Small intestine (tissue), 7 donors: ENCODE results near the gene TMEM63C. TPM values are rescaled to one million over a fixed set of nuclear protein-coding genes. Genes with fewer than 3 reads are reported as not detected.

Experiments
- DNase-seq, 2 donors: peaks; one replicate each; pipeline versions ENCODE4 v3.0.0 to v3.0.0-alpha.2; 2013
- FAIRE-seq: peaks from 2 replicates; lab custom pipeline; 2012; peaks lifted over from hg19 to GRCh38; lab: Jason Lieb, UNC
- H3K27ac ChIP-seq, 3 donors: one replicate each; pipeline ENCODE4 v1.5.1; 2013; ENCODE audit warnings: low read length in 2 of 3, mild to moderate bottlenecking in 2 of 3, control low read depth in 1 of 3, inconsistent platforms in 1 of 3, low read depth in 1 of 3, moderate library complexity in 1 of 3
- H3K27me3 ChIP-seq, 3 donors: one replicate each; pipeline ENCODE4 v1.6.1; 2013; ENCODE audit warnings: low read length in 3 of 3, inconsistent platforms in 1 of 3; ENCODE audit not compliant: control insufficient read depth in 3 of 3, insufficient read depth in 3 of 3
- H3K36me3 ChIP-seq, 3 donors: one replicate each; pipeline ENCODE4 v1.6.1; 2013; ENCODE audit warnings: low read length in 3 of 3, inconsistent platforms in 1 of 3, low read depth in 1 of 3, mild to moderate bottlenecking in 1 of 3, moderate library complexity in 1 of 3; ENCODE audit not compliant: control insufficient read depth in 3 of 3, insufficient read depth in 2 of 3
- H3K4me1 ChIP-seq, 3 donors: one replicate each; pipeline ENCODE4 v1.6.1; 2013; ENCODE audit warnings: low read length in 2 of 3, inconsistent platforms in 1 of 3, low read depth in 1 of 3, mild to moderate bottlenecking in 1 of 3, moderate library complexity in 1 of 3; ENCODE audit not compliant: control insufficient read depth in 3 of 3, insufficient read depth in 2 of 3
- H3K4me3 ChIP-seq, 3 donors: one replicate each; pipeline ENCODE4 v1.5.1; 2013; ENCODE audit warnings: low read length in 3 of 3, control low read depth in 1 of 3, inconsistent platforms in 1 of 3, low read depth in 1 of 3, mild to moderate bottlenecking in 1 of 3, moderate library complexity in 1 of 3
- H3K9me3 ChIP-seq, 2 donors: one replicate each; pipeline ENCODE4 v1.6.1; 2013; ENCODE audit warnings: low read depth in 1 of 2, low read length in 1 of 2; ENCODE audit not compliant: control insufficient read depth in 2 of 2, insufficient read depth in 1 of 2
- WGBS, 3 donors: extraction: QIAGEN DNeasy Blood & Tissue Kit; methylation state at CpG; one replicate each; pipeline ENCODE4 v1.1.7; 2013; 5-methylcytosine and 5-hydroxymethylcytosine counted together
- polyA plus RNA-seq, 4 donors: library from polyadenylated mRNA; stranded (reverse) in 3 of 4; unstranded in 1 of 4; fragments of 200-250 nt in 3 of 4; fragments of 120-200 nt in 1 of 4; gene quantifications; one replicate each; pipeline versions ENCODE4 v1.2.1 to v1.2.3, GENCODE V29; 2013
- donor health status: healthy with polysubstance abuse.
- donor health status: control.
- donor health status: control.
- donor health status: Bipolar disorder and iron deficiency.
- donor health status: healthy.

Gene TMEM63C
- polyA plus RNA-seq, 4 donors, result 0.27 to 9.4 (median 2.0) TPM; not detected in 1

DNA sequence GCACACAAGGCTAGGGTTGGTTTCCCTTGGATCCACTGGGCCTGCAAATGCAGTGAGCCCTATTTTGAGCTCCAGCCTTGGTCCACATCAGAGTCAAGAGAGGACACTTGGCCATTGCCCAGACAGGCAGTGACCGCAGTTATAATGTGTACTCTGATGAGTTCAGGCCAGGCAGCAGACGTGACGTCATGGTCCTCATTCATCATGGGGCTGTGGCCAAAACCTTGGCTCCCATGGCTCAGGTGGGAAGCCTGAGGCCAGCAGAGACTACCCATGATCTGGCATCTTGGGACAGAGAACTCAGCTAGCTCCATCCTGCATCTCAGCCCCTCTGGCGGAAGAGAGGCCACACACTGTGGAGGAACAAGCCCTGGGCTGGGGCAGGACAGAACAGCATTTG, 16.4 kb downstream of the TMEM63C start:
- no peaks in the 10 kb centered on the region for H3K4me1 ChIP-seq
- peaks cover 0 to 3% (median 0%) of the 10 kb centered on the region in 3 donors for H3K27me3 ChIP-seq
- H3K27ac ChIP-seq, result no peak overlapping the region
- H3K4me3 ChIP-seq, result no peak overlapping the region
- no peaks in the 10 kb centered on the region for H3K9me3 ChIP-seq
- 87 to 90% (median 89%) methylated on average over 4 of the region's 4 CpGs for WGBS, 3 donors
- peaks cover 0 to 7% (median 0%) of the 10 kb centered on the region in 3 donors for H3K36me3 ChIP-seq
- DNase-seq (no peak), FAIRE-seq (no peak)

DNA sequence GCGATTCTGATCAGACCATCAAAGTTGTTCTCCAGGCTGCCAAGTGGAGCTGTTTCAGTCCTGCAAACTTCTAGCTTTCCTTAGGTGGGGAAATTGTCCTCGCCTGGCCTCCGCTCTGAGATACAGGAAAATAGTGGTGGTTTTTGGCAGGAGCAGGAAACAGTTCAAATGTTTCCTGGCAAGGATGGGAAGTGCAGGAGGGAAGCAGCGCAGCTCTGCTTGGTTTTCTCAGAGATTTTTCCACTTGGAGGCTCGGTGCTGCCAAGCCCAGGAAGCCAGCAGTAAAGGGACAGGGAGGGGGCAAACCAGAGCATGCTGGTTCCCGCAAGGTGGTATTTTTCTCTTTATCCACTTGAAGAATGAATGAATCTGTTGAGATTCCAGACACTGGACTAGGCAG, 17.0 kb downstream of the TMEM63C start:
- H3K36me3 ChIP-seq, result peaks cover 0 to 7% (median 0%) of the 10 kb centered on the region in 3 donors
- no peak for DNase-seq
- H3K4me3 ChIP-seq, result no peak overlapping the region
- H3K27me3 ChIP-seq, result peaks cover 0 to 5% (median 0%) of the 10 kb centered on the region in 3 donors
- H3K9me3 ChIP-seq, result no peaks in the 10 kb centered on the region
- no peak overlapping the region for H3K27ac ChIP-seq
- FAIRE-seq, result no peak
- WGBS, 3 donors, result 75 to 83% (median 81%) methylated on average over 6 of the region's 6 CpGs
- no peaks in the 10 kb centered on the region for H3K4me1 ChIP-seq

DNA sequence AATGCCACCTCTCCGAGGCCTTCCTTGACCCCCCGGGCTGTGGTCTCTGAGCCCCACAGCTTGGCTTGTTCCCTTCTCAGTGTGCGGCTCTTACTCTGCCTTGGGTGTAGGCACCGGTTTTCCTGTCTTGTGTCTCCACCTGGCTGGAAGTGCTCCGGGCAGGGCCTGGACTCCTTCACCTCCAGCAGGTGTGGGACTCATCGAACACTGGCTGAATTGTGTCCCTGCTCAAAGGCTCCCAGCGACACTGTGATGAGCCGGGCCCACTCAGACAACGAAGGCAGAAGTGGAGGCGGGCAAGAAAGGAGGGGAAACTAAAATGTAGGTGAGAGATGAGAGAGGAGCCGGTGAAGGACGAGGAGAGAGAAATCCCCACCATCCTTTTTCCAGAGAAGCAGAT, 18.0 kb downstream of the TMEM63C start:
- FAIRE-seq, result no peak
- Histone ChIP-seq H3K4me3 (no peak overlapping the region), H3K4me1 (no peaks in the 10 kb centered on the region), H3K36me3 (peaks cover 0 to 7% (median 0%) of the 10 kb centered on the region in 3 donors), H3K27me3 (peaks cover 0 to 11% (median 0%) of the 10 kb centered on the region in 3 donors), H3K27ac (no peak overlapping the region), H3K9me3 (no peaks in the 10 kb centered on the region)
- 61 to 72% (median 64%) methylated on average over 12 of the region's 12 CpGs for WGBS, 3 donors
- no peak for DNase-seq

DNA sequence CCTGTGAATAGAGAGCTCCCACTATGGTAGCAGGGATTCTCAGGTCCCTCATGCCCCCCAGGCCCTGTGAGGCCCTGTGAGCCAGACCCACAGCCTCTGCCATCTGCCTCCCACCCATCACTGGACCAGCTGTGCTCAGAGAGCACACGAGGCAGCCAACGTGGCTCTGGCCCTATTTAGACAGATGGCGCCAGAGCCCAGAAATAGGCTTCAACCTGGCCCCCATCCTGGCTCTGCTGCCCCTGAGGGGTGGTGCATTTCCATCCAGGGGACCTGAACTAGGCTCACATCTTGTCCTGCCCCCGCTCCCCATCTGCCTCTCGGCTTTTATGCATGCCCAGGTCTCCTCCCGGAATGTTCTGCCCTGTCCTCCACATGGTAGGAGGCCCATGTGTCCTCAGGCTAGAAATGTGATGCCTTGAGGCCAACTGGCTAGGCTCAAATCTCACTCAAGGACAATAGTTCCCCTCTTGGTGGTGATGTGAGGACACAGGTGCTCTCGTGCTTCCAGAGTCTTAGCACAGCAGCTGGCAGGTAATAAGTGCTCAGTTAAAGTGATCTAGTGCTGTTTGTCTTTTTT, 18.9 kb downstream of the TMEM63C start:
- peaks cover 0 to 11% (median 0%) of the 10 kb centered on the region in 3 donors for H3K27me3 ChIP-seq
- WGBS, 3 donors, result 51 to 58% (median 54%) methylated on average over 7 of the region's 7 CpGs
- H3K4me3 ChIP-seq, result no peak overlapping the region
- no peaks in the 10 kb centered on the region for H3K9me3 ChIP-seq
- DNase-seq (no peak), FAIRE-seq (no peak)
- no peaks in the 10 kb centered on the region for H3K4me1 ChIP-seq
- peaks cover 0 to 7% (median 0%) of the 10 kb centered on the region in 3 donors for H3K36me3 ChIP-seq
- H3K27ac ChIP-seq, result no peak overlapping the region

DNA sequence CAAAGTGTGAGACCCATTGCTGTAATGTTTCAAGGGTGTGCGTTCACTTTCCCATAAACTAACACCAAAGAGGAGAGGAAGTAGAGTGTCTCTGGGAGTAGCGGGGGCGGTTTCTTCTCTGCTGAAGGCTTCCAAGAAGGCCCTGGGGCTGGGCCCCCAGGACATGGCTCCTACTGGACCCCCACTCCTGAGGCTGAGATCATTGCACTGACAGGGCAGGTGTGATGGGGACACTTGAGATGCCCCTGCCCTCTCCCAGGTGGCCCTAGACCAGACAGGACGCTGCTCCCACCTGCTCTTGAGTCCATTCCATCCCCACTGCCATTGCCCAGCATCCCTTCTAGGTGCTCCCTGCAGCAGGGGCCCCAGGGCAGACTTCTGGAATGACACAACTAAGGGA, 20.1 kb downstream of the TMEM63C start:
- DNase-seq (no peak), FAIRE-seq (no peak)
- Histone ChIP-seq H3K27ac (no peak overlapping the region), H3K4me3 (no peak overlapping the region), H3K27me3 (peaks cover 0 to 8% (median 0%) of the 10 kb centered on the region in 3 donors), H3K9me3 (no peaks in the 10 kb centered on the region), H3K36me3 (peaks cover 0 to 7% (median 0%) of the 10 kb centered on the region in 3 donors), H3K4me1 (no peaks in the 10 kb centered on the region)
- 74 to 83% (median 76%) methylated on average over 4 of the region's 4 CpGs for WGBS, 3 donors

DNA sequence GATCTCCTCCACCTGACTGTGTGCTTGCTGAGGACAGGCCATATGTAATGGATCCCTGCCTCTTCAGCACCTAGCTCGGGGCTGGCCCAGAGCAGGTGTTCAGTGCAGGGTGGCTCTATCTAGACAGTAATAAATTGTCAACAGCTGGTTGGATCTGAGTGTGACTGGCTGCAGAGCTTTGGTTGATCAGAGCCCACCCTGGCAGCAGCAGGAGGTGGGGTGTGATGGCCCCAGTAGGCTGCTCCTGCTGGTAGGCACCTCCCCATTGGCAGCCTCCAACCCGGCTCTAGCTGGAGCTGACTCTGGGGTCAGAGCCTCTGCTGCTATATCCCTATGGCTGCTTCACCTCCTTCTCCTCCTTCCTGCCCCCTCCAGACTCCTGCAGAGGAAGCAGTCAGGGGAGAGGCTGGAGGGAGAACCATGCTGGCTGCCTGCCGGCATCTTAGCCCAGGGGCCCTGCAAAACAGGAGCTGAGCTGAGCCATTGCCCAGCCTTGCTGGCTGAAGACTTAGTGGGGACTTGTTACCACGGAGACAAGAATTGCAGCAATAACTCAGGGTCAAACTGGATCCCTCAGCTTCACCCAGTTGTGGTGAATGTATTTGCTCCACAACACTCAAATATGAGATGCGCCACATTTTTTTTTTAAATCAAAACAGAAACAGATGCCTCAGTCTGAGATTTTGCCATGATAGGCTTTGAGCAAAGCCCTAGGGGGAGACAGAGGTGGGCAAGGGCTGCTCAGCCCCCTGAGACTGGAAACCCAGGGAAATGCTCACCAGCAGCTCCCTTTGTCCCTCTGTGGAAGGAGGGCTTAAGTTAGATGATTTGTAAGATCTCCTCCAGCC, 22.2 kb downstream of the TMEM63C start:
- DNase-seq (no peak), FAIRE-seq (no peak)
- Histone ChIP-seq H3K4me1 (no peaks in the 10 kb centered on the region), H3K27ac (peak overlapping the region in 1 of 3 donors; percentile 50), H3K4me3 (no peak overlapping the region), H3K9me3 (no peaks in the 10 kb centered on the region), H3K36me3 (peaks cover 0 to 4% (median 0%) of the 10 kb centered on the region in 3 donors), H3K27me3 (peaks cover 0 to 8% (median 0%) of the 10 kb centered on the region in 3 donors)
- 15 to 35% (median 22%) methylated on average over 5 of the region's 5 CpGs for WGBS, 3 donors

DNA sequence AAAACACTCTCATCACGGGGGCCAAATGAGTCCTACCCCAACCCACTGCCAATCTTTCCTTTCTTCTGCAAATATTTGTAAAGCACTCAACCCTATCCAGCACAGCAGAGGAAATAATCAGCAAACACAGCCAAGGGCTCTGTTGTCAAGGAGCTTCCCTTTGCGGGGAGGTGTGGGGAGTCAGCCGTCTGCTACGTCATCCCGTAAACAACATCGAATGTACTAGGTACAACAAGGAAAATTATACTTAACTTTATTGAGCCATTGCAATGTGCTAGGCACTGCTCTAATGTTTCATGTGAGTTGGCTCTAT, 22.8 kb downstream of the TMEM63C start:
- WGBS, 3 donors, result 24 to 57% (median 31%) methylated on average over 6 of the region's 6 CpGs
- Histone ChIP-seq H3K4me3 (no peak overlapping the region), H3K27ac (peak overlapping the region in 1 of 3 donors; percentile 50), H3K4me1 (no peaks in the 10 kb centered on the region), H3K27me3 (peaks cover 0 to 8% (median 0%) of the 10 kb centered on the region in 3 donors), H3K36me3 (peaks cover 0 to 4% (median 0%) of the 10 kb centered on the region in 3 donors), H3K9me3 (no peaks in the 10 kb centered on the region)
- FAIRE-seq (no peak), DNase-seq (no peak)

DNA sequence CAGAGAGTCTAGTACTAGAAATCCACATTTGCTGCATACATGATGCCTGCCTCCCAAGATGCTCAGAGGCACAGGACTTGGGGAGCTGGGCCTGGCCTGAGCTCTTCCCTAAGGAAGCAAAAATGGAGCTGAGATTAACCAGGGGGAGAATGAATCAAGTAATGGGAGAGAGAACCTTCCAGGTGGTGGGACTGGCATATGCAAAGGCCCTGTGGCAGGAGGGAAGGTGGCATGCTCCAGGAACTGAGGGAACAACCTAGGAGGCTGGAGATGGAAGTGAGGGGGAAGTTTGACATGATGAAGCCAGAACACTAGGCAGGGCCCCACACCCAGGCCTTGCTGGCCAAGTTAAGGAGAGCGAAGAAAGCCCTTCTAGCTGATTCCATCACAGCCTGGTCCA, 23.3 kb downstream of the TMEM63C start:
- Histone ChIP-seq H3K27ac (no peak overlapping the region), H3K27me3 (peaks cover 0 to 8% (median 0%) of the 10 kb centered on the region in 3 donors), H3K9me3 (no peaks in the 10 kb centered on the region), H3K4me3 (no peak overlapping the region), H3K4me1 (no peaks in the 10 kb centered on the region), H3K36me3 (peaks cover 0 to 4% (median 0%) of the 10 kb centered on the region in 3 donors)
- DNase-seq, result no peak
- 75 to 100% (median 83%) methylated on average over 1 of the region's 1 CpG for WGBS, 3 donors
- FAIRE-seq, result no peak
